ENCODE data around the gene VMAC. TPM values are rescaled to one million over a fixed set of nuclear protein-coding genes. Genes with fewer than 3 reads are reported as not detected.

Gene VMAC
- total RNA-seq, 2 experiments from 2014 or later: 23.4 to 25.3 TPM

DNA sequence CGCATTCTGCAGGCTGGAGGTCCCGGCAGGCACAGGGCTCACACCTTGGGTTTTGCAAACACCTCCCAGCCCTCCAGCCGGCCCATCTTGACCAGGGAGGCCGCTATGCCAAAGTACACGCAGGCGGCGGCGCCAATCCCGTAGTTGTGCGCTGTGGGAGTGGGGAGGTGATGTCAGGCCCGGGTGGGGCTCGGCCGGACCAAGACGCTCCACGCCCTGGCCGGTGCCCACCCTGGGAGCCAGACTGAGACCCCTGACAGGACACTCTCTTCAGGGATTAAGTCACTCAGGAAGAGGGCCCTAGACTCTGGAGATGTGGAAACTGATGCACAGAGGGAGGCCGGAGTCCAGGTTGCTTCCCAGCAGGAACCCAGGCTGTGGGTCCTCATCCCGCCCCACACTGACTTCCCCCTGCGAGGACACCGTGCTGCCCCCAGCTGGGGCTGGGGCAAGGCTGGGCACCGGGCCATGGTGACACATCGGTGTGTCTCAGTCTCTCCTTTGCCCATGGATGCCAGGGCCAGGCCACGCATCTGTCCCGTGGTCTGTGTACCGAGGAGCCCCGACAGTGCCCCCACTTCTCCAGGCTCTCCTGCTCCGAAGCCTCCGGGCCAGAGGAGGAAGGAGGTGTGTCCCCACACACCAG, 9.8 kb upstream of the VMAC start:
- TF ChIP-seq, protein P1, sequence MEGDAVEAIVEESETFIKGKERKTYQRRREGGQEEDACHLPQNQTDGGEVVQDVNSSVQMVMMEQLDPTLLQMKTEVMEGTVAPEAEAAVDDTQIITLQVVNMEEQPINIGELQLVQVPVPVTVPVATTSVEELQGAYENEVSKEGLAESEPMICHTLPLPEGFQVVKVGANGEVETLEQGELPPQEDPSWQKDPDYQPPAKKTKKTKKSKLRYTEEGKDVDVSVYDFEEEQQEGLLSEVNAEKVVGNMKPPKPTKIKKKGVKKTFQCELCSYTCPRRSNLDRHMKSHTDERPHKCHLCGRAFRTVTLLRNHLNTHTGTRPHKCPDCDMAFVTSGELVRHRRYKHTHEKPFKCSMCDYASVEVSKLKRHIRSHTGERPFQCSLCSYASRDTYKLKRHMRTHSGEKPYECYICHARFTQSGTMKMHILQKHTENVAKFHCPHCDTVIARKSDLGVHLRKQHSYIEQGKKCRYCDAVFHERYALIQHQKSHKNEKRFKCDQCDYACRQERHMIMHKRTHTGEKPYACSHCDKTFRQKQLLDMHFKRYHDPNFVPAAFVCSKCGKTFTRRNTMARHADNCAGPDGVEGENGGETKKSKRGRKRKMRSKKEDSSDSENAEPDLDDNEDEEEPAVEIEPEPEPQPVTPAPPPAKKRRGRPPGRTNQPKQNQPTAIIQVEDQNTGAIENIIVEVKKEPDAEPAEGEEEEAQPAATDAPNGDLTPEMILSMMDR (IDR thresholded peaks at IDR 0.05): no peak
- no peaks in the 10 kb centered on the region for H3K9me3 Mint-ChIP-seq
- no peak overlapping the region for H3K4me3 ChIP-seq (ENCODE audit: low read length)
- peaks cover 4% of the 10 kb centered on the region for H3K27me3 Mint-ChIP-seq
- no peak for ATAC-seq (ENCODE audit: poor library complexity)
- H3K27ac ChIP-seq (ENCODE audit: low read depth in 1 of 2, low read length in 2 of 2): no peak overlapping the region
- peaks cover 17% of the 10 kb centered on the region for H3K36me3 Mint-ChIP-seq (ENCODE audit: low read depth)
- intact Hi-C loops (cut with DNase I, micrococcal nuclease): no loop called here
- ChIA-PET POLR2A (no interaction called here), CTCF (no interaction called here)
- H3K4me3 Mint-ChIP-seq: no peak overlapping the region
- DNase-seq: no peak
- no peaks in the 10 kb centered on the region for H3K4me1 Mint-ChIP-seq (ENCODE audit: low read depth)
- H3K36me3 ChIP-seq (ENCODE audit: insufficient read depth, low read length): peaks cover 29% of the 10 kb centered on the region
- H3K4me1 ChIP-seq (ENCODE audit: insufficient read depth, low read length): peaks cover 12% of the 10 kb centered on the region
- H3K27ac Mint-ChIP-seq: no peak overlapping the region
- H3K27me3 ChIP-seq (ENCODE audit: control insufficient read depth in 1 of 2, insufficient read depth in 2 of 2, low read length in 2 of 2): no peaks in the 10 kb centered on the region
- H3K9me3 ChIP-seq (ENCODE audit: control insufficient read depth in 1 of 2, insufficient read depth in 1 of 2, low read length in 2 of 2): peaks cover 0 to 7% of the 10 kb centered on the region in 2 experiments

DNA sequence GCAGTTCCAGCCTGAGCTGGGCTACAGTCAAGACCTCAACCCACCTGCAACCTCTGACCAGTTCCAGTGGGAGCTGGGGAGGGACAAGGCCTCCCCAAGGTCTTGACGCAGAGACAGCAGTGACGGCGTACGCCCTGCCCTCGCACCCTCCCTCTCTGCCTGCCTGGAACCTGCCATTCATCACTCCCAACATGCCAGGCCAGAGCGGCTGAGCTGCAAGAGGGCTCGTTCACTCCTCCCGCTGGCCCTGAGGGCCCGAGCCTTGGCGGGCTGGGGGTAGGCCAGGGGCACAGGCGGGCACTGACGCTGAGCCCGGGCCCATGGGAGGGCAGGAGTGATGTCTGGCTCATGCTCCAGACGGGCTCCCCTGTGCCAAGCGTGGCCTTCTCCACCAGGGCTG, 9.3 kb upstream of the VMAC start:
- ChIA-PET CTCF (no interaction called here), POLR2A (no interaction called here)
- peaks cover 0 to 7% of the 10 kb centered on the region in 2 experiments for H3K9me3 ChIP-seq (ENCODE audit: control insufficient read depth in 1 of 2, insufficient read depth in 1 of 2, low read length in 2 of 2)
- no peak overlapping the region for H3K4me3 ChIP-seq (ENCODE audit: low read length)
- intact Hi-C loops (cut with DNase I, micrococcal nuclease): no loop called here
- H3K27me3 Mint-ChIP-seq: no peaks in the 10 kb centered on the region
- H3K4me3 Mint-ChIP-seq: no peak overlapping the region
- no peaks in the 10 kb centered on the region for H3K4me1 Mint-ChIP-seq (ENCODE audit: low read depth)
- ATAC-seq (ENCODE audit: poor library complexity): no peak
- no peak overlapping the region for H3K27ac ChIP-seq (ENCODE audit: low read depth in 1 of 2, low read length in 2 of 2)
- TF ChIP-seq, protein P1 (IDR thresholded peaks at IDR 0.05): no peak
- H3K4me1 ChIP-seq (ENCODE audit: insufficient read depth, low read length): peaks cover 16% of the 10 kb centered on the region
- H3K27ac Mint-ChIP-seq: no peak overlapping the region
- H3K9me3 Mint-ChIP-seq: no peaks in the 10 kb centered on the region
- H3K36me3 Mint-ChIP-seq (ENCODE audit: low read depth): peaks cover 17% of the 10 kb centered on the region
- no peak for DNase-seq
- H3K27me3 ChIP-seq (ENCODE audit: control insufficient read depth in 1 of 2, insufficient read depth in 2 of 2, low read length in 2 of 2): no peaks in the 10 kb centered on the region
- H3K36me3 ChIP-seq (ENCODE audit: insufficient read depth, low read length): peaks cover 30% of the 10 kb centered on the region

DNA sequence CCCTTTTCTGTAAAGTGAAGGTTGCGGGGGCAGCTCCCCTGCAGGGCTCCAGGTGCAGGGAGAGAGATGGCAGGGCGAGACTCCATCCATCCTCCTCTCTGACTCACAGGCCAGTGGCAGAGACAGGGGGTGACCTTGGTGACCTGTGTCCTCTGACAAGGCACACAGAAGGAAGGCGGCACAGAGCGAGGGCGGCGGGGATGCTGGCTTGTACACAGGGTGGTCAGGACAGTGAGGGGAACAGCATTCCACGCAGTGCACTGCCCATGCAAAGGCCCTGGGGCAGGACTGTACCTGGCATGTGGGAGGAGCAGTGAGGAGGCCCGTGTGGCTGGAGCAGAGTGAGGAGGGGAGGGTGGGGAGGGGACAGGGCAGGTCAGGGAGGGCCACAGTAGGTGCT, 8.8 kb upstream of the VMAC start:
- TF ChIP-seq, protein P1 (IDR thresholded peaks at IDR 0.05): no peak
- H3K27ac ChIP-seq (ENCODE audit: low read depth in 1 of 2, low read length in 2 of 2): no peak overlapping the region
- H3K27me3 Mint-ChIP-seq: no peaks in the 10 kb centered on the region
- H3K9me3 Mint-ChIP-seq: no peaks in the 10 kb centered on the region
- H3K27ac Mint-ChIP-seq: no peak overlapping the region
- DNase-seq: no peak
- intact Hi-C loops (cut with DNase I, micrococcal nuclease): no loop called here
- no peaks in the 10 kb centered on the region for H3K27me3 ChIP-seq (ENCODE audit: control insufficient read depth in 1 of 2, insufficient read depth in 2 of 2, low read length in 2 of 2)
- H3K9me3 ChIP-seq (ENCODE audit: control insufficient read depth in 1 of 2, insufficient read depth in 1 of 2, low read length in 2 of 2): peaks cover 0 to 7% of the 10 kb centered on the region in 2 experiments
- peaks cover 30% of the 10 kb centered on the region for H3K36me3 ChIP-seq (ENCODE audit: insufficient read depth, low read length)
- peaks cover 18% of the 10 kb centered on the region for H3K36me3 Mint-ChIP-seq (ENCODE audit: low read depth)
- peak overlapping the region; percentile 38 for H3K4me3 Mint-ChIP-seq
- POLR2A ChIA-PET: no interaction called here
- no peak for ATAC-seq (ENCODE audit: poor library complexity)
- H3K4me3 ChIP-seq (ENCODE audit: low read length): no peak overlapping the region
- H3K4me1 Mint-ChIP-seq (ENCODE audit: low read depth): peaks cover 1% of the 10 kb centered on the region
- peaks cover 18% of the 10 kb centered on the region for H3K4me1 ChIP-seq (ENCODE audit: insufficient read depth, low read length)
- CTCF ChIA-PET: no interaction called here

Data from CD4-positive, alpha-beta T cell (primary cell).